NCI-H2107 (cell line): ENCODE data around the gene CBX8.

Source experiments
- DNase-seq: peaks from one replicate; lab custom pipeline; 2025; lab: John Stamatoyannopoulos, UW

Gene CBX8

DNA sequence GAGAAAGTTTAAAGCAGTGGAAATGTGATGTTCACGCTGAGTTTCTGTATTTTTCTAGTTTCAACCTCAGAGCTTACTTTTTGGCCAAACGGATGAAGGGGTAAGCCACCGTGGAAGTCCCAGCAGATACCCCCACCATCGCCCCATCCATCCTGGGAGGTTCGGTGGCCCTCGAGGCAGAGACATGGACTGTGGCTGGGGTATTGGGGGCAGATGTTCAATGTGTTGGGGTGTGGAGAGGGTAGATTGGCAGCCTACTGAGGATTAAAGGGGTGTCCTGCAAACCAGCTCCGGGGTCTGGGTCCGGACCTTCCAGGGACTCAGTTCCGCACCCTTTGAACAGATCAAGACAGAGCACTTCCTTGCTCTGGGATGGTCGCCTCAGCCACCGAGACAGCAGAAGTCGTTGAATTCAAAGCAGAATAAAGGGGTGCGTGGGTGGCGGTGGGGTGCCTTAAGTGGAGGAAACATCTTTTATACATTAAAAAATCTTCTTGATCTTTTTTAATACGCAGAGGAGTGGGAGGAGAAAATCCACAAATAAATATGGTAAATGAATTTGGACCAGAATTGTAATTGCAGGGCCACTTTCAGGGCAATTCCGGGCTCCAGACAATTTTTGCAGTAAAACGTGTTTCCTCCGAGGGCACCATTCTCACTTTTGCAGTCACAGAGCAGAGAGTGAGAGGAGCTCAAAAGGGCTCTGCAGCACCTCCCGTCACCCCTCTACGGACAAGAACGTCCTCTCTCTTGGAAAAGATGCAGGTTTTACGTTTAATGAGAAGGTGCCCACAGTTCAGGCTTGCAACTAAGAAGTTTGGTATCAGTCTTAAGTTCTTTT lies 8.2 kb upstream of the CBX8 start:
- no peak for DNase-seq

GRCh38 chr17:79803997-79804855 lies 7.3 kb upstream of the CBX8 start:
- no peak for DNase-seq

DNA sequence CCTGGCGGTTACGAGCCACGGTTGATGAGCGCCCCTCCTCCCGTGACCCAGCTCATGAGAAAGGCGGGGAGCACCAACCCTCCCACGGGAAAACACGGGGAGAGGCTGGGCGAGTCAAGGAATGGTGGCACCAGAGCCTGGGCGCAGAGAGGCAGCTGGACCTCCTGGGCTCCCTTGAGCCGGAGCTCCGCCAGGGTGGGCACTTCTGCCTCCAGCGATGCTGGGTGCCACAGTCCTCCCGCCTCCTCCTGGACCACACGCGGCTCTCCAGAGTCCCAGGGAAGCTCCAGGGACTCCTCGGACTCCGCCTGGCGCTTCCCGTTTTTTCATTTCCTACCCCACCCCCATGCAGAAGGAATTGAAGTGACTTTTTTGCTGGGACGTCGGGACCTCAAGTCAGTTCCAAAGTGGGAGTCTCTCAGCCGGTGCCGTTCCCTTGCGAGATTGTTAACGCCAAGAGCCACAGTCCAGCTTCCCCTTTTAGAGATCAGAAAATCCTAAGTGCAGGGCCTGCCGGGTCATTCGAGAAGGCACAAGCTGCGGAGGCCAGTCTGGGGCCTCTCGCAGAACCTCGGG lies 6.6 kb upstream of the CBX8 start:
- no peak for DNase-seq

DNA sequence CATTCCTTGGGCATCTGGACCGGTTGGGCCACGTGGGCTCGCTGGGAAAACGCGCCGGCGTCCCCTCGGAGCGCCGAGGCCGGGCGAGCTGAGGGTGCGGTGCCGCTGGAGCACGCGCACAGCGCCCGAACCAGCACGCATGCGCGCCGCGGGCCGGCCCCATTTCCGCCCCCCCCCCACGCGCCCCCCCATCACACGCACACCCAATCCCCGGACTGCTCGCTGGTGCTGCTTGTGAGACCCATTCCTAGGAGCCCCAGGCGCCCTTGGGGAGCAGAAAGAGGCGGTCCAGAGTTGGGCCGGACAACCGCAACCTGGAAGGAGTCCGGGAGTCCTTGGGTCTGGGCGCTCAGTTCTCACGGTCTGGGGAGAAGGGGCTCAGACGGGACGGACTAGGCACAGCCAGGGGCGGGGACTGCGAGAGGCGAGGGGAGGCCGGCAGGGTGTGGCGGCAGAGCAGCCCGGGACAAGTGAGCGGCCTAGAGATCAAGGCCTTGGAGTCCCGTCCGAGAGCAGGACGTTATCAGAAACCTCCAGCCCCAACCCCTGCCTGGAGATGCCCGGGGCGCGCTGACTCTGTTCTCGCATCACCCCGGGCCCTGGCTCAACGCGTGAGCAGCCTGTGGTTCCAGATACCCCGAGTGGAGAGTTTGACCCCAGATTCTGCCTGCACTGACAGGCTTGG lies 6.0 kb upstream of the CBX8 start:
- DNase-seq, result no peak

GRCh38 chr17:79802039-79802735 lies 5.3 kb upstream of the CBX8 start:
- no peak for DNase-seq

GRCh38 chr17:79801156-79802038 lies 4.5 kb upstream of the CBX8 start:
- no peak for DNase-seq

DNA sequence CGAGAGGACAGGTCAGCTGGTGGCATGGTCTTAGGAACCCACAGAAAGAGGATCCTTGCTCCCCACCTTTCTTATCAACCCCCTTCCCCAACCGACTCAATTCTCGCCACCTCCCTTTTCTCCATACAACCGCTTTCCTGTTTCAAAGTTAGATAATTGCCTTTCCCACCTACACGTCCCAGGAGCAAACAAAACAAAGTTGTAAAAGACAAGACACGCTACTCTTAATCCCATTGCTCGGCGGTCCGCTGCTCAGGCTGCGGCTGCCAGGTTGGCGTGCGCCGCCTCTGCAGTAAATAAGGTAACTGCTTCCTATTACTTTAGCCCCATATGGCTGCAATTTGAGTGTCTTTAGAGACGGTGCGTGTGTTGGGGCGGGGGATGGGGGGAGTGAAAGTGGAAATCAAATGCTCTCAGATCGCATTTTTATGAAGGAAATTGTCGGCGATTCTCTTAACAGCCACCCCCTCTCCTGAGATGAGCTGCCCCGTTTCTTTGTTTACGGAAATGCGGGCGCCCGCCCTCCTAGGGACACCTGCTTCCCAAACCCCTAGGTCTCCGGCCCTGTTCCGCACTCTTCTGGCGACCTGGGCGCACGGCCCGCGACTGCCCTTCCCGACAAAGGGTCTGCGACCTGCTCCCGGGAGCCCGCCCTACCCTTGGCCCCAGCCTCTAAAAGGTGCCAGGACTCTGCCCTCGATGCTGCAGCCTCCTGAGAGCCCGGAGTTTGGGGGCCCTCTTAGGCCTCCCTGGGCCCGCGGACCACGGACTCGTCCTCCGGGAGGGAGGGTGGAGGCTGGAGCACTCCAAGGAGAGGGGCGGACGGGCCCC lies 3.7 kb upstream of the CBX8 start:
- DNase-seq, result no peak

DNA sequence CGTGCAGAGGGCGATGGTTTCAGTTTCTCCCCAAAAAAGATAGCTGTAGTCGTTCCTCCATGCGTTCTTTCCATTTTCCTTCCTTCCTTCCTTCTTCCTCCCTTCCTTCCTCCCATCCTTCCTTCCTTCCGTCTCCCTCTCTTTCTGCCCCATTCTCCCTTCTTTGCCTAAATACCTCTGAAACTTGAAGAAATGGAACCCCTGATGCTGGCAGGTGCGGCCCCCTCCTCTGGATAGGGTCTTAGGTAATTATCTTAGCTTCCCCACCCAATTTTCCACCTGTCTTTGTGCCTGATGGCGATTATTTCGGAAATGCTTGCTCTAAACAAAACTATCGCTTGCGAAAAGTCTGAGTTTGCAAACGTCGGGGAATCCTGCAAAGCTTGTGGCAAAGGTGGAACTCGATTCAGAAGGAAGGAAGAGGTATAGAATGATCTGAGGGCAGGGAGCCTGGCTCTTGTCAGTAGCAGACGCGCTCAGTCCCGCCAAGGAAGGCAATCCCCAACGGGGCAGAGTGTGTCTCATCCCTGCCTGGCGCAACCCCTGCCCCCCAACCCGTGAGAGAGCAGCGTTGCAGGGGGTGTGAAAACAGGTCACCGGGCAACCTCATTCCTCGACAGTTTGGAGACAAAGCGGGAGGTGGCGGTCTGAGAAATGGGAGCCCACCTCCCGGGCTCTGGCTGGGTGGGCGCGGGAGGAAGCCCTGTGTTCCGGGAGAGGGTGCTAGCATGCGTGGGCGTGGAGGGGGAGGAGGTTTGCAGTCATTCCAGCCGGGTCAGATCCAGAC lies 2.9 kb upstream of the CBX8 start:
- no peak for DNase-seq

- DNase-seq, result no peak
These were observed 2.3 kb upstream of the CBX8 start for GRCh38 chr17:79799174-79799537.

- no peak for DNase-seq
These were observed 1.7 kb upstream of the CBX8 start for GRCh38 chr17:79798299-79799173.

DNA sequence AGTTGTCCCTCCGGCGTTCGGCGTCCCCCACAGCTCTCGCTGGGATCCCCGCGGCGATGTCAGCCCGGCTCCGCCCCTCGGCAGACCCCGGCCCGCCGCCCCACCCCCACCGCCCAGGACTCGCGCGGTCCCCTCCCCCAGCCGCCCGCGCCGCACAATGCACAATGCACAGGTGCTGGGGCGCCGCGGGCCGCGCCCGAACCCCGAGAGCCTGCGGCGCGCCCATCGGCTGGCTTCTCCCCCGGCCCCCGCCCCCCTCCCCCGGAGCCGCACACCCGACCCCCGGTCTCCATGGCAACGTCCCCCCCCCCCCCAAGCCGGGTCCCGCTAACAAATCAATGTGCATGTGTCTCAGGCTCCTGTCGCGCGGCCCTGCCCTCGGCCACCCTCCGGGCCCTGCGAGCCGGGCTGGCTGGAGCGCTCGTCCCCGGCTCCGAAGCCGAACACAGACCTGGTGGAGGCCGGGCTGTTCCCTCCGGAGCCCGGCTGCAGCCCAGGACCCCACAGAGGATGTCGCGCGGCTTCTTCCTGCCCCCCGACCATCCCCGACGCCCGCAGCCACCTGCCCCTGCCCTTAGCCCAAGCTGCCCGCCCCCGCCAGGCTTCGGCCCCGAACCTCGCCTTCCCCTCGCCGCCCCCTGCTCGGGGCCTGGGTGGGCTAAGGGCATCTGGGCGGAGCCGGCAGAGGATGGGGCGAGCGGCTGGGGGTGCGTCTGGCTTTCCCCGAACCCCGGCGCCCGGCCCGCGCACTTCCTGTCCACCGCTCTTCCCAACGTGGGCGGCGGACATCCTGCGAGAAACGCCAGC lies 818 bp upstream of the CBX8 start:
- DNase-seq, result no peak

DNA sequence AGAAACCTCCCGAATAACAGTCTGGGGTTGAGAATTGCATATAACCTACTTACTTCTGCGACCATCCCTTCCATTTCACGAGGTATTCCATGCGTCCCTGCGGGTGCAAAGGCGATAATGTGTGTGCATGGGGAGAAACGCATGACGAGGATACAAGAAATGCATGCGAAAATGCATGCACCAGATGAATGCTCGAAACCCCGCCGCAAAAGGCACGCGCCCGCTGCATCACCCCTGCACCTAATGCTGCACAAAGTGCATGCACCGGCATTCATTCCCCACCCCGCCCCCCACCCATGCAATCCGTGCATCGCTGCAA lies 474 bp downstream of the CBX8 start:
- DNase-seq, result no peak

DNA sequence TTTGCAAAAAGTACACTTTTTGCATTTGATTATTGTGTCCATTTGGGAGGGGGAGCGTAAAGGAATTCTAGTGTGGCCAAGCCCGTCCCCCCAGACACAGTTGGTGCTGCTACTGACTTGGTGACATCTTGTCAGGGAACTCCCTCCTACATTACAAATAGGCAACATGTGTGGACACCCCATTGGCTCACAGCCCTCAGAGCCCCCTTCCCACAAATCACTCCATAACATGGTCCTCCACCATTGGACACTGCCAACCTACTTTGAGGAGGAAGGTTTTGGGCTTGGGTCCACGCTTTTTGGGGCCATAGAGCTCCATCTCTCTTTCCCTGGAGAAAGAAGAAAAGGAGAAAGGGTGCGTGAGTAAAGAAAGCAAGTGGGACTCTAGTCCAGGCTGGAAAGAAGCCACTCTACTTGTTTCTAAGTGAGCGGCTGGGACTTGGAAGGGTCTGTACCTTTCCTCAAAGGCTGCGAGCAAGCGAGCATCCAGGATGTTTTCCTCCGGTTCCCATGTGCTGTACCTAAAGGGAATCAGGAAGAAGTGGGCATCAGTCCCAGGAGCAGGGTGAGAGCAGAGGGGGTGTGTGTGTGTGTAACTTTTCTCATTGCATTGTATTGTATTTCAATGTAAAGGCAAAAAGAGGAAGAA lies 958 bp downstream of the CBX8 start:
- DNase-seq, result no peak

DNA sequence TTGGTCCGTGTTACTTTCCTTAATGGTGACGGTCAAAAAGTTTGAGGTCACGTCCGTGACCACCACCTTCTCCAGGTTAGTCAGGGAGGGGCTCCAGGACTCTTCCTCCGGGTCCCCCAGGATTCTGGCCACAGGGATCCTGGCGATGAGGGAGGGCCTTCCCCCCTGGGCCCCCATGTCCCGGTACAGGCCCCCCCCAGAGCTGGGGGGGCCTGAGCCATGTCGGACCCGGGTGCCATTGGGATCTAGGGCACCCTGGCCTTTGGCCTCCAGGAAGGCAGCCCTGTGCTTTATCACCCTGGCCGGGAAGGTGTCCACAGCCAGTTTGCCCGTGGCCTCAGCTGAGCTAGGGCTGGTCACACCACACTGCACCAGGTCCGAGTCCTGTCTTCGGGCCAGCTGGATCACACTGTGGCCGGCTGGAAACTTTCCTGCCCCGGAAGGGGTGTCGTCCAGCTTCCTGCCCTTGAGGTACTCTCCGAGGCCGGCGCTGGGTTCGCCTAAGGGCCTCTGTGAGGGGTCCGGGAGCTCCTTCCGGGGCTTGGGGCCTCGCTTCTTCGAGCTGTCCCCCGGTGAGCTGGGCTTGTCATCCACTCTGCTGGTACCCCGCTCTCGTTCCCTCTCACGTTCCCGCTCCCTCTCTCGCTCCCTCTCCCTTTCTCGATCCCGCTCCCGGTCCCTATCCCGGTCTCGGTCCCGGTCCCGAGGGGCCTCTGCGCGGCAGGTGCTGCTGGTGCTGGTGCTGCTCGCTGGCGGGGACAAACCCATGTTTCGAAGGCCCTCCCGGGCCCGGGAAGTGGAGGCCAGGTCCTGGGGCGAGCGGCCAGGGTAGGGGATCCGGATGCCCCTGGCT lies 2.0 kb downstream of the CBX8 start:
- DNase-seq, result no peak

- no peak for DNase-seq
These were observed 3.0 kb downstream of the CBX8 start for GRCh38 chr17:79793924-79794304.
